ENCODE results near the gene EIF4G1. TPM values are rescaled to one million over a fixed set of nuclear protein-coding genes. Genes with fewer than 3 reads are reported as not detected.
A peak's percentile ranks its signal among the peaks of the same experiment; 100 is the strongest.

EIF4G1 gene
- total and polyA plus RNA-seq, 2 donors (not counting 3 experiments of a cell fraction or from before 2014, with no cell fraction given), result 355 to 532 TPM

DNA sequence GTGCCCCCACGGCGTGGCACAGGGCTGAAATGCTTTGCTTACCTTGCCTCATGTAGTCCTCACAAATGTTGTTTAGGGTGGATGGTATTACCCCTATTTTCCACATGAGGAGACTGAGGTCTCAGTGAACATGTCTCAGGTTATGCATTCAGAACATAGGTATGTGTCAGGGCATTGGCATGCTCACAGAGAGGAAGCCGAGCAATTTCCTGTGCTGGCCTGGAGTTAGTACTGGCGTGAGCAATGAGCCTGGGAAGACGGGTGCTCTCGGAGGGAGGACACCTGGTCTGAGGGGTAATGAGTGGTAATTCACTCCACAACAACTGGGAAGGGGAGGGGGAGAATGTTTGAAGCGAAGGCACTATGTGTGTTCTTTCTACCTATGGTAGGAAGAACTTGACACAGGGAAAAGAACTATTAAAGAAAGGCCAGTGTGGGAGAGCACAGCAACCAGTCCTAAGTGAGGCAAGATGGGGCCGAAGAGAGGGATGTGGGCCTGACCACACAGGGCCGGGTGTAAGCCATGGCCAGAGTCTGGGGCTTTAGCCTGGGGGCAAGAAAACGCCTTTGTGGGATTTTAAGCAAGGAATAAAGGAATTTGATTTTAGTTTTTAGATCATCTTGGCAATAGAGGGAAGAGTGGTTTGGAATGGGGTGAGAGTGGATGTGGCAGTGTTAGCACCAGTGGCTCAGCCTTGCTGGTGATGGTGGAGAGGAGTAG is 18.1 kb downstream of the EIF4G1 start:
- Histone ChIP-seq H3K9me3 (replicated peaks; ENCODE audit: control insufficient read depth, insufficient read depth, low read length) (no peaks in the 10 kb centered on the region), H4K20me1 (replicated peaks; ENCODE audit: control insufficient read depth, extremely low read depth, insufficient read depth, low read length) (no peaks in the 10 kb centered on the region), H3K4me3 (replicated peaks in 1 of 3; ENCODE audit: insufficient read depth in 1 of 3, low read depth in 1 of 3, low read length in 3 of 3) (peak overlapping the region in 1 of 3 experiments; percentile 9), H2AFZ (ENCODE audit: low read depth, low read length) (no peak overlapping the region), H3K27ac (ENCODE audit: insufficient read depth, low read depth, low read length) (peak overlapping the region; percentile 99), H3K36me3 (ENCODE audit: control insufficient read depth in 2 of 2, extremely low read depth in 1 of 2, insufficient read depth in 2 of 2, low read length in 2 of 2) (peaks cover 32 to 40% of the 10 kb centered on the region in 2 experiments), H3K9me1 (replicated peaks; ENCODE audit: control insufficient read depth, extremely low read depth, insufficient read depth, low read length) (no peaks in the 10 kb centered on the region), H3K4me1 (ENCODE audit: control insufficient read depth, extremely low read depth, insufficient read depth, low read length) (peaks cover 60% of the 10 kb centered on the region), H3K9ac (replicated peaks; ENCODE audit: extremely low read depth, insufficient read depth, low read length) (peak overlapping the region; percentile 81), H3K4me2 (ENCODE audit: insufficient read depth, low read length) (peak overlapping the region; percentile 48), H3K79me2 (ENCODE audit: control insufficient read depth, insufficient read depth, low read length) (peaks cover 31% of the 10 kb centered on the region), H3K27me3 (ENCODE audit: control insufficient read depth in 2 of 2, insufficient read depth in 2 of 2, low read length in 2 of 2) (no peaks in the 10 kb centered on the region)
- FAIRE-seq, result peak; percentile 99
- dilution Hi-C loops (cut with MboI; ENCODE audit: extremely low pct_ligation_motif_present, low sequenced_read_pairs) (no loop called here), intact Hi-C loops (cut with micrococcal nuclease) (loop anchor here (1.0 to 10.0 kb wide), 5 partner anchors 12 to 1602 kb away; partner anchors contain the start of genes PSMD2 and TRA2B)
- TF ChIP-seq MYC (IDR thresholded peaks at IDR 0.05; ENCODE audit: low read depth, low read length) (peak; percentile 16), POLR2A (IDR thresholded peaks at IDR 0.05; ENCODE audit: low read depth, low read length) (no peak), FOS (IDR thresholded peaks at IDR 0.05; ENCODE audit: borderline replicate concordance, insufficient read depth, low read length) (peak; percentile 76), GATA2 (IDR thresholded peaks at IDR 0.05; ENCODE audit: insufficient read depth, insufficient read length, low read depth, low read length) (no peak), POLR2AphosphoS5 (IDR thresholded peaks at IDR 0.05; ENCODE audit: insufficient read depth, low read depth, low read length) (peak; percentile 61), EZH2 (IDR thresholded peaks at IDR 0.05; ENCODE audit: borderline replicate concordance, low read depth, low read length, severe bottlenecking) (no peak), JUN (IDR thresholded peaks at IDR 0.05; ENCODE audit: borderline replicate concordance, insufficient read depth, insufficient read length, low read depth) (peak; percentile 92)
- TF ChIP-seq, protein P1, sequence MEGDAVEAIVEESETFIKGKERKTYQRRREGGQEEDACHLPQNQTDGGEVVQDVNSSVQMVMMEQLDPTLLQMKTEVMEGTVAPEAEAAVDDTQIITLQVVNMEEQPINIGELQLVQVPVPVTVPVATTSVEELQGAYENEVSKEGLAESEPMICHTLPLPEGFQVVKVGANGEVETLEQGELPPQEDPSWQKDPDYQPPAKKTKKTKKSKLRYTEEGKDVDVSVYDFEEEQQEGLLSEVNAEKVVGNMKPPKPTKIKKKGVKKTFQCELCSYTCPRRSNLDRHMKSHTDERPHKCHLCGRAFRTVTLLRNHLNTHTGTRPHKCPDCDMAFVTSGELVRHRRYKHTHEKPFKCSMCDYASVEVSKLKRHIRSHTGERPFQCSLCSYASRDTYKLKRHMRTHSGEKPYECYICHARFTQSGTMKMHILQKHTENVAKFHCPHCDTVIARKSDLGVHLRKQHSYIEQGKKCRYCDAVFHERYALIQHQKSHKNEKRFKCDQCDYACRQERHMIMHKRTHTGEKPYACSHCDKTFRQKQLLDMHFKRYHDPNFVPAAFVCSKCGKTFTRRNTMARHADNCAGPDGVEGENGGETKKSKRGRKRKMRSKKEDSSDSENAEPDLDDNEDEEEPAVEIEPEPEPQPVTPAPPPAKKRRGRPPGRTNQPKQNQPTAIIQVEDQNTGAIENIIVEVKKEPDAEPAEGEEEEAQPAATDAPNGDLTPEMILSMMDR (IDR thresholded peaks at IDR 0.05; ENCODE audit: extremely low read depth in 1 of 2, insufficient read depth in 1 of 2, low read depth in 1 of 2, low read length in 2 of 2), result no peak
- TF ChIP-seq, protein P2, sequence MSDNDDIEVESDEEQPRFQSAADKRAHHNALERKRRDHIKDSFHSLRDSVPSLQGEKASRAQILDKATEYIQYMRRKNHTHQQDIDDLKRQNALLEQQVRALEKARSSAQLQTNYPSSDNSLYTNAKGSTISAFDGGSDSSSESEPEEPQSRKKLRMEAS (IDR thresholded peaks at IDR 0.05; ENCODE audit: insufficient read depth, insufficient read length), result peak; percentile 46
- ChIA-PET CTCF (no interaction called here), POLR2A (interaction anchor here (0.6 kb wide), 1 partner anchor 16 kb away, joined by 3 read pairs; no protein-coding TSS in a partner anchor)
- BruUV-seq (replicated peaks), result no TSS peak
- peak; percentile 96 for DNase-seq (ENCODE audit: low read depth, low spot score)
